ENCODE measurements around the gene ICAM4.
"Not testable (repeated sequence)": the region's sequence is repeated elsewhere in the genome, so short reads cannot be mapped to it uniquely, and the experiment has no call there.

ICAM4 gene

DNA sequence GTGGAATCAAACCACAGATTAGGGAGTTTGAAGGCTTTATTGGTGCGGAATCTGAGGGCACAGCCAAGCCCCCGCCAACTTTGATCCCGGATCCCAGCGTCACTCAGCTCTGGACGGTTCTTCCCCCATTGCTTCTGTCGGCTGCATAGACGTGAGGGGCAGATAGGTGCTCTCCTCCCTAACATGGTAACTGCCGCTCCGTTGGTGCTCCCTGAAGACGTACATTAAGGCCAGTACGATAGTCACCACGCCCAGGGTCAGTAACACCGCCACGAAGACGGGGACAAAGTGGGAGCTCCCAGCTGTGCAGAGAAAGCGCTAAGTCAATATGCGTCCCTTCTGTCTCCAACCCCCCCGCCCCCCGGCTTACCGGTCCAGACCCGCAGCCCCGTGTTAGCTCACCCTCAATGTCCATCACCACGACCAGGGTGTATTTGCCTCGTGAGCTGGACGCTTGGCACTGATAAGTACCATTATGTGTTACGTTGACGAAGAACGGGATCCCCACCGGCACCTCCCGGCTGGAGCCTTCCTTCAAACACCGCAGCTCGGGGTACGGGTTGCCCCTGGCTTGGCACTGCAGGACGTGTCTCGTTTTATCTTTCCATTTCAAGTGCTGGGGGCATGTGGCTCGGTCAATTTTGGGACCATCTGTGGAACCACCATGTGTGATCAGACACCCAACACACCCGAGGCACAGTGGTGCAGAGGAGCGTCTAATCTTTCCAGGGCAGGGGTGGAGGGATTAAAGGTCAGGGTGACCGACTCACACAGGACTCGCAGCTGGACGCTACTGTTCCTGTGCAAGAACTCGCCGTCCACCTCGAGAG is 47.2 kb downstream of the ICAM4 start:
- Histone ChIP-seq H3K27me3 (ENCODE audit: low read depth, low read length) (no peaks in the 10 kb centered on the region), H3K4me2 (ENCODE audit: low read length) (peak overlapping the region; percentile 69), H3K36me3 (replicated peaks; ENCODE audit: low read depth, low read length) (peaks cover 38% of the 10 kb centered on the region), H3K4me1 (ENCODE audit: low read length) (peaks cover 31% of the 10 kb centered on the region), H3K9me3 (ENCODE audit: insufficient read depth, low read length) (no peaks in the 10 kb centered on the region), H3K27ac (ENCODE audit: low read length) (peak overlapping the region; percentile 22), H3K4me3 (ENCODE audit: low read length) (peak overlapping the region; percentile 93), H4K20me1 (ENCODE audit: insufficient read depth, low read length) (peaks cover 19% of the 10 kb centered on the region), H2AFZ (ENCODE audit: low read depth, low read length) (no peak overlapping the region), H3K9ac (ENCODE audit: low read length) (peak overlapping the region; percentile 46), H3K79me2 (ENCODE audit: low read length) (peaks cover 56% of the 10 kb centered on the region)
- no peak for TF ChIP-seq EZH2phosphoT487 (IDR thresholded peaks at IDR 0.05; ENCODE audit: low read depth)
- TF ChIP-seq, protein P1, sequence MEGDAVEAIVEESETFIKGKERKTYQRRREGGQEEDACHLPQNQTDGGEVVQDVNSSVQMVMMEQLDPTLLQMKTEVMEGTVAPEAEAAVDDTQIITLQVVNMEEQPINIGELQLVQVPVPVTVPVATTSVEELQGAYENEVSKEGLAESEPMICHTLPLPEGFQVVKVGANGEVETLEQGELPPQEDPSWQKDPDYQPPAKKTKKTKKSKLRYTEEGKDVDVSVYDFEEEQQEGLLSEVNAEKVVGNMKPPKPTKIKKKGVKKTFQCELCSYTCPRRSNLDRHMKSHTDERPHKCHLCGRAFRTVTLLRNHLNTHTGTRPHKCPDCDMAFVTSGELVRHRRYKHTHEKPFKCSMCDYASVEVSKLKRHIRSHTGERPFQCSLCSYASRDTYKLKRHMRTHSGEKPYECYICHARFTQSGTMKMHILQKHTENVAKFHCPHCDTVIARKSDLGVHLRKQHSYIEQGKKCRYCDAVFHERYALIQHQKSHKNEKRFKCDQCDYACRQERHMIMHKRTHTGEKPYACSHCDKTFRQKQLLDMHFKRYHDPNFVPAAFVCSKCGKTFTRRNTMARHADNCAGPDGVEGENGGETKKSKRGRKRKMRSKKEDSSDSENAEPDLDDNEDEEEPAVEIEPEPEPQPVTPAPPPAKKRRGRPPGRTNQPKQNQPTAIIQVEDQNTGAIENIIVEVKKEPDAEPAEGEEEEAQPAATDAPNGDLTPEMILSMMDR (IDR thresholded peaks at IDR 0.05; ENCODE audit: low read depth, low read length), result no peak

DNA sequence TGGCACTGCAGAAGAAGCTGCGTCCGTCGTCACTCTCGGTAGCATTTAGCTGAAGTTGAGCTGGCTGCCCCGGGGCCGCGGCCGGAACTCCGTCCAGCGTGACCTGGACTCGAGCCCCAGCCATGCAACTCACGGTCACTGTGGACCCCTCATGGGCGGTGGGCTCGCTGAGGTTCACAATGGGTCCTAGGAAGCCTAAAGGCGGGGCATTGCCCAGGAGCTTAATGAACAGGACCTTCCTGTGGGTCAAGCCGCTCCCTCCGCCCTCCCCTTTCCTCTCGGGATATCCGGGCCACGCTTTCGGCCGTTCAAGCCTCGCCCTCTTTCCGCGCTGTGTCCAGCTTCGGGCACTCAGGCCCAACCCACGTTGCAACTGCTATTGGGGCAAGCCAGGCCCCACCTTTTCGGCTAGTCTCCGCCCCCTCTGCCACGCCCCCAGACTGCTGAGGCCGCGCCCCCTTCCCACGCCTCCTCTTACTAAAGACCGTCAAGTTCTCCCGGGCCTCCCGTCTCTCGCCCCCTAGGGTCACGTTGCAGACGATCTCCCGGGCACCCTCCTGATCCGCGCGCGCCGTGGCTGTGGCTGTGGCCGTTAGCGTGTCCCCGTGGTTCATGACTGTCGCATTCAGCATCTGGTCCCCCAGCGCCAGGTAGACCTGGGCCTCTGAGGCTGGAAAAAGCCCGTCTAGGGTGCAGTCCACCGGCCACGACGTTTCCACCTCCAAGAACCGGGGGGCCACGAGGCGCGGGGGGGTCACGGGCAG is 48.0 kb downstream of the ICAM4 start:
- peak overlapping the region; percentile 69; the same call in 1 of the 2 replicates for H3K4me2 ChIP-seq (ENCODE audit: low read length)
- H3K9me3 ChIP-seq (ENCODE audit: insufficient read depth, low read length), result no peaks in the 10 kb centered on the region
- H3K27me3 ChIP-seq (ENCODE audit: low read depth, low read length), result no peaks in the 10 kb centered on the region
- H4K20me1 ChIP-seq (ENCODE audit: insufficient read depth, low read length), result peaks cover 19% of the 10 kb centered on the region
- no peak for TF ChIP-seq EZH2phosphoT487 (IDR thresholded peaks at IDR 0.05; ENCODE audit: low read depth)
- TF ChIP-seq, protein P1 (IDR thresholded peaks at IDR 0.05; ENCODE audit: low read depth, low read length), result no peak
- no peak overlapping the region for H2AFZ ChIP-seq (ENCODE audit: low read depth, low read length)
- H3K4me3 ChIP-seq (ENCODE audit: low read length), result no peak overlapping the region
- H3K27ac ChIP-seq (ENCODE audit: low read length), result no peak overlapping the region
- peaks cover 36% of the 10 kb centered on the region for H3K4me1 ChIP-seq (ENCODE audit: low read length)
- no peak overlapping the region for H3K9ac ChIP-seq (ENCODE audit: low read length)
- H3K79me2 ChIP-seq (ENCODE audit: low read length), result peaks cover 51% of the 10 kb centered on the region
- peaks cover 30% of the 10 kb centered on the region for H3K36me3 ChIP-seq (replicated peaks; ENCODE audit: low read depth, low read length)

DNA sequence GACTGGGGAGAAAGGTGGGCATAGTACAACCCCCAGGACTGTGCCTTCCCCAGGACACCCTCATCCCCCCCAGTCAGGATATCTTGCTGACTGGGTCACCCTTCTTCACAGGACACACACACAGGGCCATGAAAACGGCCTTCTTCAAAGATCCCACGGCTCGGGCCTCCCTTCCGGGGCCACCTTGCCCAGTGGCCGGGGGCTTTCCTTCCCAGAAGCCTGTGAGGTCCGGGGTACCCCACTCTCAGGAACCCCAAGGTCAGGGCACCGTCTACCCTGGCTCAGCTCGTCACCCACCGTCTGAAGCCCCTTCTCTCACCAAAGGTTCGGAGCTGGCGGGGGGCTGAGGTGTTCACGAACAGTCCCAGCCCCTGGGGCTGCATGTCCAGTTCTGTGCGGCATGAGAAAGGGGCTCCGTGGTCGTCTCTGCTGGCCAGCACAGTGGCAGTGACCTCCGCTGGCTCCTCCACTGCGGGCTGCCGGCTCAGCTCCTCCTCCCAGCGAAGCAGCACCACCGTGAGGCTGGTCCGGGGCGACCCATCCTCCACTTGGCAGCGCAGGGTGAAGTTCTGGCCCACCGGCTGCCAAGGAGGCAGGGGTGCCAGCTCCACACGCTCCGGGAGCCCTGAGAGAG is 48.7 kb downstream of the ICAM4 start:
- Histone ChIP-seq H3K9me3 (ENCODE audit: insufficient read depth, low read length) (no peaks in the 10 kb centered on the region), H4K20me1 (ENCODE audit: insufficient read depth, low read length) (peaks cover 13% of the 10 kb centered on the region), H3K79me2 (ENCODE audit: low read length) (peaks cover 44% of the 10 kb centered on the region), H3K27me3 (ENCODE audit: low read depth, low read length) (no peaks in the 10 kb centered on the region), H3K4me2 (ENCODE audit: low read length) (no peak overlapping the region), H3K4me3 (ENCODE audit: low read length) (no peak overlapping the region), H3K36me3 (replicated peaks; ENCODE audit: low read depth, low read length) (peaks cover 25% of the 10 kb centered on the region), H3K9ac (ENCODE audit: low read length) (no peak overlapping the region), H3K27ac (ENCODE audit: low read length) (no peak overlapping the region), H3K4me1 (ENCODE audit: low read length) (peaks cover 41% of the 10 kb centered on the region), H2AFZ (ENCODE audit: low read depth, low read length) (no peak overlapping the region)
- TF ChIP-seq, protein P1 (IDR thresholded peaks at IDR 0.05; ENCODE audit: low read depth, low read length), result no peak
- TF ChIP-seq EZH2phosphoT487 (IDR thresholded peaks at IDR 0.05; ENCODE audit: low read depth), result no peak

DNA sequence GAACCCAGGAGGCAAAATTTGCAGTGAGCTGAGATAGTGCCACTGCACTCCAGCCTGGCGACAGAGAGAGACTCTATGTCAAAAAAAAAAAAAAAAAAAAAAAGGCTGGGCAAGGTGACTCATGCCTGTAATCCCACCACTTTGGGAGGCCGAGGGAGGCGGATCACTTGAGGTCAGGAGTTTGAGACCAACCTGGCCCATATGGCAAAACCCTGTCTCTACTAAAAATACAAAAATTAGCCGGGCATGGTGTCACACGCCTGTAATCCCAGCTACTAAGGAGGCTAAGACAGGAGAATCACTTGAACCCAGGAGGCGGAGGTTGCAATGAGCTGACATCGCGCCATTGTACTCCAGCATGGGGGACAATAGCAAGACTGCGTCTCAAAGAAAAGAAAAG is 50.0 kb downstream of the ICAM4 start:
- H4K20me1 ChIP-seq (ENCODE audit: insufficient read depth, low read length), result peaks cover 11% of the 10 kb centered on the region
- H3K9ac ChIP-seq (ENCODE audit: low read length); H3K27me3 ChIP-seq (ENCODE audit: low read depth, low read length); H2AFZ ChIP-seq (ENCODE audit: low read depth, low read length); H3K9me3 ChIP-seq (ENCODE audit: insufficient read depth, low read length); H3K4me3 ChIP-seq (ENCODE audit: low read length); H3K4me2 ChIP-seq (ENCODE audit: low read length); H3K27ac ChIP-seq (ENCODE audit: low read length): not testable (repeated sequence)
- H3K36me3 ChIP-seq (replicated peaks; ENCODE audit: low read depth, low read length), result peaks cover 23% of the 10 kb centered on the region
- H3K4me1 ChIP-seq (ENCODE audit: low read length), result peaks cover 41% of the 10 kb centered on the region
- peaks cover 33% of the 10 kb centered on the region for H3K79me2 ChIP-seq (ENCODE audit: low read length)

Data from OCI-LY3 (cell line).